Activated T-helper 9 cell treated with anti-CD3 and anti-CD28 coated beads, Interleukin-2, amount 50 U/mL, for 16 hours (primary cell): ENCODE measurements around the gene ATAD1.

Experiments used
- DNase-seq: peaks from one replicate; pipeline ENCODE4 v3.0.0-alpha.2; 2020; ENCODE audit warnings: low read depth

Gene ATAD1

GRCh38 chr10:87715552-87716347, 102.3 kb downstream of the ATAD1 start:
- no peak for DNase-seq

DNA sequence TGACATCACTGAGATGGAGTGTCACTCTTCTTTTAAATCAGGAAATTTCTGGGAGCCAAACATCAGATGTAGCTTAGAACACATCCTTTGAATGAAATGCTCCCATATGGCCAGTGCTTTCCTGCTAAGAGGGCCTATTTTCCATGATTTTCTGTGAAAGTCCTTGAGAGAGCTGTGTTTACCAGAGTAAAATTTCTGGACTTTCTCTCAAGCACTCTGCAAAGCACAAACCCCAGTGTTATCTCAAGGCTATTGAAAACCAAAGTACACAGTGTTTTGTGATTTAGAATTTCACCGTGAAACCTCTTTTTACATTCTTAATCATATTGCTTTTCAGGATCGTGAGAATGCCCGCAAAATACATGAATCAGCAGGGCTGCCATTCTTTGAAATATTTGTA, 104.3 kb downstream of the ATAD1 start:
- no peak for DNase-seq

DNA sequence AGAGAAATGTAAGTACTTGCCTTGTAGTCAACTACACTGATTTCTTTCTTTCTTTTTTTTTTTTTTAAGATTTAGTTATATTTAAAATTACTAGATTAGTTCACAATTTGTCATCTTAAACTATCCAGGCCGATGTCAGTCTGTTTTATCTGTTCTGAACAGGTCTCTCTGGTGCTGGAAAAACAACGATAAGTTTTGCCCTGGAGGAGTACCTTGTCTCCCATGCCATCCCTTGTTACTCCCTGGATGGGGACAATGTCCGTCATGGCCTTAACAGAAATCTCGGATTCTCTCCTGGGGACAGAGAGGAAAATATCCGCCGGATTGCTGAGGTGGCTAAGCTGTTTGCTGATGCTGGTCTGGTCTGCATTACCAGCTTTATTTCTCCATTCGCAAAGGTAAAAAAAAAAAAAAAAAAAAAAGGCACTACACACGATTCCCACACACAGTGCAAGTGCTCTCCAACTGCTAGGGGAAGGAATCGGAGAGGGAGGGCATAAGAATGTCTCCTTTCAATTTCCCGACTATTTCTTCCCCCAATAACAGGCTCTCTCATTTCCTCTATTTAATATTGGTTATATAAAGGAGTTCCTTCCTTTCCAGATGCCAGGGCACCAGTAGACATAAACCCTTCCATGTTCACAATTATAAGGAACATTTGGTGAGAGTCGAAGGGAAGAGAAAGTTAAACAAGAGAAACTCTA, 105.0 kb downstream of the ATAD1 start:
- no peak for DNase-seq

DNA sequence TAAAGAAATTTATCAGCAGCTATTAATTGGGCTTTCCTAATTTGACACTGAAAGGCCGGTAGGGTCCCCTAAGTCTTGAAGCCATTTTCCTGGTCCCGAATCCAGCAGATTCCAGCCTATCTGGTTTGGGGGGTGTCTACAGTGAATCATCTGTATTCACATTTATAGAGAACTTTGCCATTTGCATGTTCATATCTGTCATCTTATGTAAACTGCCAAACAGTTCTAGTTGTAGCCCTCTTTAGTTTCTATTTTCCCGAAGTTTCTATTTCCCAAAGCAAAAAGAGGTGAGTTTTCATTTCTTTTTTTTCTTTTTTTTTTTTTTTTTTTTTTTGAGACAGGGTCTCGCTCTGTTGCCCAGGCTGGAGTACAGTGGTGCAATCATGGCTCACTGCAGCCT, 110.8 kb downstream of the ATAD1 start:
- DNase-seq: no peak

GRCh38 chr10:87706731-87707130, 111.3 kb downstream of the ATAD1 start:
- DNase-seq: no peak

GRCh38 chr10:87705339-87705738, 112.7 kb downstream of the ATAD1 start:
- DNase-seq: no peak

- no peak for DNase-seq
These were observed 114.3 kb downstream of the ATAD1 start for GRCh38 chr10:87703771-87704170.

GRCh38 chr10:87702973-87703294, 115.1 kb downstream of the ATAD1 start:
- no peak for DNase-seq

- no peak for DNase-seq
These were observed 115.6 kb downstream of the ATAD1 start for GRCh38 chr10:87702260-87702972.
